Peyer's patch (tissue), 4 donors: ENCODE measurements around the gene DYNLT3. TPM values are rescaled to one million over a fixed set of nuclear protein-coding genes. Genes with fewer than 3 reads are reported as not detected.

Experiments
- DNase-seq, 3 donors: peaks; one replicate each; pipeline ENCODE4 v3.0.0-alpha.2; 2017 to 2019
- H3K27ac ChIP-seq, 4 donors: fragments of 200-600 bp; sonication (generic); one replicate each; pipeline ENCODE4 v1.5.1; 2016 to 2019
- H3K27me3 ChIP-seq, 2 donors: fragments of 200-600 bp; sonication (generic); one replicate each; pipeline ENCODE4 v1.5.1; 2019
- H3K36me3 ChIP-seq, 3 donors: fragments of 200-600 bp; sonication (generic); one replicate each; pipeline ENCODE4 v1.5.1; 2016 to 2019
- H3K4me1 ChIP-seq, 4 donors: fragments of 200-600 bp; sonication (generic); one replicate each; pipeline ENCODE4 v1.5.1; 2016 to 2019
- H3K4me3 ChIP-seq, 4 donors: fragments of 200-600 bp; sonication (generic); 1 replicate in 3 of 4; 2 replicates in 1 of 4; pipeline ENCODE4 v1.5.1; 2016 to 2019; ENCODE audit warnings: mild to moderate bottlenecking in 1 of 4
- H3K9me3 ChIP-seq, 4 donors: fragments of 200-600 bp; sonication (generic); one replicate each; pipeline ENCODE4 v1.5.1; 2016 to 2019; ENCODE audit warnings: mild to moderate bottlenecking in 1 of 4
- POLR2A ChIP-seq, 2 donors: fragments of 450-650 bp; IDR thresholded peaks; one replicate each; pipeline ENCODE4 v1.5.1; 2017; ENCODE audit warnings: antibody characterized with exemption in 2 of 2, mild to moderate bottlenecking in 2 of 2, moderate library complexity in 2 of 2
- total RNA-seq, 4 donors: library from RNA; depleted of rRNA; stranded (reverse); fragments of >200 nt; gene quantifications; one replicate each; pipeline ENCODE4 v1.1.0, GENCODE V29; 2016
- TF ChIP-seq, protein P1 (sequence below), 6 experiments: fragments of 450-650 bp in 4 of 6; fragments of 200-600 bp in 2 of 6; sonication (generic) in 1 of 6; IDR thresholded peaks; one replicate each; pipeline ENCODE4 v1.5.1; 2017 to 2019; ENCODE audit warnings: antibody characterized with exemption in 6 of 6, mild to moderate bottlenecking in 3 of 6, moderate library complexity in 1 of 6

DYNLT3 gene
- total RNA-seq, 4 donors from 2014 or later = 8.8 to 30.3 (median 23.5) TPM

DNA sequence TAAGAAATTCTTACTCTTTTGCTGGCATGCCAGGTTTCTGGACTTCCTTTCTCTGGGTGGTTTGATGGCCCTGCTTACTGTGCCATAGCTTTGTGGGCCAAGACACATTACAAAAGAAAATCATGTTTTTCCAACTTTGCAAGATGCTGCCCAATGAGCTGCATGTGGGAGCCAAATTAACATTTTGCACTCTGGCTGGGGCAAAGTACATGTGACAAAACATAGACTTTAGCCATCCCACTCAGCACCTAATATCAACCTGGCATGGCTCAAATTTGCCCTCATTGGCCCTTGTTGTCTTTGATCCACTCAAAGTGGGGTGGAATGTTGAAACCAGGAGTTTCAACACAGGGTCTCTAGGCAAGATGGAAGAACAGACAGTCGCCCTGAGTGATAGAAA lies 40.0 kb upstream of the DYNLT3 start:
- H3K4me1 ChIP-seq = no peaks in the 10 kb centered on the region
- H3K27me3 ChIP-seq = no peaks in the 10 kb centered on the region
- H3K4me3 ChIP-seq = no peak overlapping the region
- no peaks in the 10 kb centered on the region for H3K36me3 ChIP-seq
- H3K27ac ChIP-seq = no peak overlapping the region
- TF ChIP-seq POLR2A (IDR thresholded peaks at IDR 0.05) = no peak
- TF ChIP-seq, protein P1, sequence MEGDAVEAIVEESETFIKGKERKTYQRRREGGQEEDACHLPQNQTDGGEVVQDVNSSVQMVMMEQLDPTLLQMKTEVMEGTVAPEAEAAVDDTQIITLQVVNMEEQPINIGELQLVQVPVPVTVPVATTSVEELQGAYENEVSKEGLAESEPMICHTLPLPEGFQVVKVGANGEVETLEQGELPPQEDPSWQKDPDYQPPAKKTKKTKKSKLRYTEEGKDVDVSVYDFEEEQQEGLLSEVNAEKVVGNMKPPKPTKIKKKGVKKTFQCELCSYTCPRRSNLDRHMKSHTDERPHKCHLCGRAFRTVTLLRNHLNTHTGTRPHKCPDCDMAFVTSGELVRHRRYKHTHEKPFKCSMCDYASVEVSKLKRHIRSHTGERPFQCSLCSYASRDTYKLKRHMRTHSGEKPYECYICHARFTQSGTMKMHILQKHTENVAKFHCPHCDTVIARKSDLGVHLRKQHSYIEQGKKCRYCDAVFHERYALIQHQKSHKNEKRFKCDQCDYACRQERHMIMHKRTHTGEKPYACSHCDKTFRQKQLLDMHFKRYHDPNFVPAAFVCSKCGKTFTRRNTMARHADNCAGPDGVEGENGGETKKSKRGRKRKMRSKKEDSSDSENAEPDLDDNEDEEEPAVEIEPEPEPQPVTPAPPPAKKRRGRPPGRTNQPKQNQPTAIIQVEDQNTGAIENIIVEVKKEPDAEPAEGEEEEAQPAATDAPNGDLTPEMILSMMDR (IDR thresholded peaks at IDR 0.05) = no peak
- H3K9me3 ChIP-seq = no peaks in the 10 kb centered on the region
- no peak for DNase-seq

DNA sequence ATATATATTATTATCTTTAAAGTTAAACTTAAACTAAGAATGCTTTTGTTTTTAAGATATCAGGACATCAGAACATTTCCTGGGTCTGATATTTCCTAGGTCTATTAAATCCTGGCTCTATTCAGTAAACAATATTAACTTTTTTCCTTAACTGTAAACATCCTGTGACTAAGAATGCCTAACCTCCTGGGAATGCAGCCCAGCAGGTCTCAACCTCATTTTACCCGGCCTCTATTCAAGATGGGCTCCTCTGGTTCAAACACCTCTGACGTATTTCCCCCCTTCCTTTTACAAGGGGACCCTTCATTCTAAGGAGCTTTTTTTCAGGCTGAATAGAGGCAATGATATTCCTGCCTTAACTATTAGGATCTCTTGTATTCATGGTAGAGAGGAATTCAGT lies 35.8 kb upstream of the DYNLT3 start:
- no peak for DNase-seq
- Histone ChIP-seq H3K27me3 (no peaks in the 10 kb centered on the region), H3K9me3 (no peaks in the 10 kb centered on the region), H3K27ac (no peak overlapping the region), H3K4me3 (no peak overlapping the region), H3K36me3 (no peaks in the 10 kb centered on the region), H3K4me1 (no peaks in the 10 kb centered on the region)
- no peak for TF ChIP-seq POLR2A (IDR thresholded peaks at IDR 0.05)
- TF ChIP-seq, protein P1 (IDR thresholded peaks at IDR 0.05) = no peak

DNA sequence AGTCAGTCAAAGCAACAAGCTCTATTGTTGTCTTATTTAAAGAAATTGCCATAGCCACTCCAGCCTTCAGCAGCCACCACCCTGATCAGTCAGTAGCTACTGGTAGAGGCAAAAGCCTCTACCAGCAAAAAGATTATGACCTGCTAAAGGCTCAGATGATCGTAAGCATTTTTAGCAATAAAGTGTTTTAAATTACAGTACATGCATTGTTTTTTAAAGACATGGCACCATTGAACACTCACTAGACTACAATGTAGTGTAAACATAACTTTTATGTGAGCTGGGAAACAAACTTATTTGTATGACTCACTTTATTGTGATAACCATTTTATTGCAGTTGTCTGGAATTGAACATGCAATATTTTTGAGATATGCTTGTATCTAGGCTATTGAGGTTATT lies 32.3 kb upstream of the DYNLT3 start:
- H3K4me1 ChIP-seq = no peaks in the 10 kb centered on the region
- DNase-seq = no peak
- H3K36me3 ChIP-seq = no peaks in the 10 kb centered on the region
- H3K27ac ChIP-seq = no peak overlapping the region
- no peak for TF ChIP-seq POLR2A (IDR thresholded peaks at IDR 0.05)
- TF ChIP-seq, protein P1 (IDR thresholded peaks at IDR 0.05) = no peak
- H3K27me3 ChIP-seq = no peaks in the 10 kb centered on the region
- H3K4me3 ChIP-seq = no peak overlapping the region
- no peaks in the 10 kb centered on the region for H3K9me3 ChIP-seq

DNA sequence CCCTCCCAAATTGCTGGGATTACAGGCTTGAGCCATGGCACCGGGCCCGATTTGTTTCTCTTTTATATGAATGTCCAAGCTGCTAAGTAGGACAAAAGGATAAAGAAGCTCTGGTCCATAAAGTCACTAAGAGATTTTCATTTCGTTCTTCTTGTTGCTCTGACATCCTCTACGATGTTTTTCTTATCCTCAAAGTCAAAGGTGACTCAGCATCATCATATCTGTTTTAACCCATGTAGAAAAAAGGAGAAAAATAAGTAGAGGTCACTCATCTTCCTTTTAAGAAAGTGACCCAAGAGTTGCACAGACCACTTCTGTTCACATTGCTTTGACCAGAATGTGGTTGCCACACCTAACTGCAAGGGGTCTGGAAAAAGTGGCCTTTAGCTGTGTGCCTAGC lies 29.3 kb upstream of the DYNLT3 start:
- no peaks in the 10 kb centered on the region for H3K36me3 ChIP-seq
- H3K9me3 ChIP-seq = no peaks in the 10 kb centered on the region
- no peak for DNase-seq
- TF ChIP-seq, protein P1 (IDR thresholded peaks at IDR 0.05) = no peak
- TF ChIP-seq POLR2A (IDR thresholded peaks at IDR 0.05) = no peak
- no peaks in the 10 kb centered on the region for H3K4me1 ChIP-seq
- no peak overlapping the region for H3K27ac ChIP-seq
- H3K4me3 ChIP-seq = no peak overlapping the region
- no peaks in the 10 kb centered on the region for H3K27me3 ChIP-seq

GRCh38 chrX:37875675-37876074 lies 28.3 kb upstream of the DYNLT3 start:
- Histone ChIP-seq H3K27me3 (no peaks in the 10 kb centered on the region), H3K27ac (no peak overlapping the region), H3K9me3 (no peaks in the 10 kb centered on the region), H3K4me3 (no peak overlapping the region), H3K36me3 (no peaks in the 10 kb centered on the region), H3K4me1 (no peaks in the 10 kb centered on the region)
- DNase-seq = no peak
- TF ChIP-seq POLR2A (IDR thresholded peaks at IDR 0.05) = no peak
- TF ChIP-seq, protein P1 (IDR thresholded peaks at IDR 0.05) = no peak

DNA sequence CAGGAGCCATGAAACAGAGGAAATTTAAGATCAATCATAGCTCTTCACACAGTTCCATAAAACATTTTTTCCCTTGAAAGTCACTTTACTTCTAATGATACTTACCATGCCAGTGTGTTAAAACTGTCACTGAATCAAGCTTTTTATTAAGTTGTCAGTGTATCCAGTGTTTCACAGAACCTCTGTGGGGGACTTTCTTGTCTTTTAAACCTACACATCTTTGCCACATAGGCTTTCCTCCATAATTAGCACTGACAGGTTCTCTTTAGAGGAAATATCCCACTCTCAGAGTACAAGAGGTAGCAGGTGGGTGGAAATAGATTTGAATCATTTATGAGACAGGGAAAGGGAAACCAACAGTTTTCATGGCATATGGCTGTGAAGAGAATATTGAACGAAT lies 25.8 kb upstream of the DYNLT3 start:
- Histone ChIP-seq H3K9me3 (no peaks in the 10 kb centered on the region), H3K36me3 (no peaks in the 10 kb centered on the region), H3K27me3 (no peaks in the 10 kb centered on the region), H3K27ac (no peak overlapping the region), H3K4me1 (no peaks in the 10 kb centered on the region), H3K4me3 (no peak overlapping the region)
- DNase-seq = no peak
- TF ChIP-seq POLR2A (IDR thresholded peaks at IDR 0.05) = no peak
- TF ChIP-seq, protein P1 (IDR thresholded peaks at IDR 0.05) = no peak
